ENCODE data around the gene IP6K1. TPM values are rescaled to one million over a fixed set of nuclear protein-coding genes. Genes with fewer than 3 reads are reported as not detected.
"Not testable (repeated sequence)": the region's sequence is repeated elsewhere in the genome, so short reads cannot be mapped to it uniquely, and the experiment has no call there.

The IP6K1 gene
- total RNA-seq, 2 donors from 2014 or later, result 19.8 to 27.5 TPM

- no peaks in the 10 kb centered on the region for H3K27me3 ChIP-seq
- intact Hi-C loops (cut with DNase I), result no loop called here
- no peaks in the 10 kb centered on the region for H3K9me3 ChIP-seq
- no peak overlapping the region for H3K27ac ChIP-seq
- H3K4me3 ChIP-seq, result no peak overlapping the region
- TF ChIP-seq CTCF (IDR thresholded peaks at IDR 0.05) (no peak), POLR2A (IDR thresholded peaks at IDR 0.05) (no peak)
- 89 to 90% methylated on average over 5 of the region's 5 CpGs for WGBS, 2 donors
- DNase-seq (no peak), ATAC-seq (no peak)
- peaks cover 3 to 5% of the 10 kb centered on the region in 2 donors for H3K36me3 ChIP-seq (replicated peaks in 1 of 2; ENCODE audit: insufficient read depth in 1 of 2, low read depth in 2 of 2)
- H3K4me1 ChIP-seq, result peaks cover 36% of the 10 kb centered on the region
Measured at GRCh38 chr3:49779358-49780079, 6.8 kb downstream of the IP6K1 start.

GRCh38 chr3:49776101-49776500 lies 10.2 kb downstream of the IP6K1 start:
- intact Hi-C loops (cut with DNase I); H3K9me3 ChIP-seq; H3K27me3 ChIP-seq; DNase-seq; ATAC-seq; H3K4me3 ChIP-seq; H3K27ac ChIP-seq; H3K36me3 ChIP-seq (replicated peaks in 1 of 2; ENCODE audit: insufficient read depth in 1 of 2, low read depth in 2 of 2): not testable (repeated sequence)
- H3K4me1 ChIP-seq, result peaks cover 16% of the 10 kb centered on the region
- 84 to 88% methylated on average over 8 of the region's 8 CpGs for WGBS, 2 donors

- no peak overlapping the region for H3K27ac ChIP-seq
- H3K9me3 ChIP-seq, result no peaks in the 10 kb centered on the region
- WGBS, 2 donors, result 46 to 56% methylated on average over 3 of the region's 3 CpGs
- H3K36me3 ChIP-seq (replicated peaks in 1 of 2; ENCODE audit: insufficient read depth in 1 of 2, low read depth in 2 of 2), result peaks cover 0 to 5% of the 10 kb centered on the region in 2 donors
- H3K4me3 ChIP-seq, result no peak overlapping the region
- H3K27me3 ChIP-seq, result no peaks in the 10 kb centered on the region
- TF ChIP-seq POLR2A (IDR thresholded peaks at IDR 0.05), result no peak
- no peak for TF ChIP-seq CTCF (IDR thresholded peaks at IDR 0.05)
- H3K4me1 ChIP-seq, result peaks cover 12% of the 10 kb centered on the region
- DNase-seq, result no peak
- ATAC-seq, result no peak
- intact Hi-C loops (cut with DNase I), result no loop called here
Measured at GRCh38 chr3:49775538-49775937, 10.8 kb downstream of the IP6K1 start.

- intact Hi-C loops (cut with DNase I), result no loop called here
- no peaks in the 10 kb centered on the region for H3K27me3 ChIP-seq
- H3K9me3 ChIP-seq, result no peaks in the 10 kb centered on the region
- TF ChIP-seq POLR2A (IDR thresholded peaks at IDR 0.05) (no peak), CTCF (IDR thresholded peaks at IDR 0.05) (no peak)
- 91 to 95% methylated on average over 2 of the region's 2 CpGs for WGBS, 2 donors
- no peak overlapping the region for H3K4me3 ChIP-seq
- peaks cover 0 to 5% of the 10 kb centered on the region in 2 donors for H3K36me3 ChIP-seq (replicated peaks in 1 of 2; ENCODE audit: insufficient read depth in 1 of 2, low read depth in 2 of 2)
- DNase-seq, result no peak
- no peak for ATAC-seq
- no peak overlapping the region for H3K27ac ChIP-seq
- peaks cover 18% of the 10 kb centered on the region for H3K4me1 ChIP-seq
Measured at GRCh38 chr3:49772703-49773102, 13.6 kb downstream of the IP6K1 start.

GRCh38 chr3:49771340-49771938 lies 14.9 kb downstream of the IP6K1 start:
- TF ChIP-seq CTCF (IDR thresholded peaks at IDR 0.05) (no peak), POLR2A (IDR thresholded peaks at IDR 0.05) (no peak)
- peaks cover 18% of the 10 kb centered on the region for H3K4me1 ChIP-seq
- H3K4me3 ChIP-seq, result no peak overlapping the region
- H3K36me3 ChIP-seq (replicated peaks in 1 of 2; ENCODE audit: insufficient read depth in 1 of 2, low read depth in 2 of 2), result no peaks in the 10 kb centered on the region
- ATAC-seq, result no peak
- 79 to 81% methylated on average over 1 of the region's 1 CpG for WGBS, 2 donors
- no peaks in the 10 kb centered on the region for H3K9me3 ChIP-seq
- H3K27ac ChIP-seq, result no peak overlapping the region
- H3K27me3 ChIP-seq, result no peaks in the 10 kb centered on the region
- intact Hi-C loops (cut with DNase I), result no loop called here
- no peak for DNase-seq
